Aorta (tissue), 4 donors: ENCODE data around the gene BCL10. TPM values are rescaled to one million over a fixed set of nuclear protein-coding genes. Genes with fewer than 3 reads are reported as not detected.

Experiments
- polyA plus RNA-seq, 2 donors: library from polyadenylated mRNA; stranded (reverse); fragments of 200-250 nt; gene quantifications; one replicate each; pipeline ENCODE4 v1.2.3, GENCODE V29; 2013
- total RNA-seq, 2 donors: library from RNA; stranded (reverse); fragmentation: NEBNext Ultra II Directional; extraction: Animal tissue kit (Norgen Biotek cat#: 25700); gene quantifications; one replicate each; pipeline ENCODE4 v1.2.1, GENCODE V29; 2021
- donor health status: healthy with polysubstance abuse.
- donor health status: Bipolar disorder and iron deficiency.
- donor health status: DM: no; HTN: no; CAD: no.
- donor health status: DM: yes; HTN: yes; CAD: no.

BCL10 gene
- total and polyA plus RNA-seq, 4 donors, result 7.0 to 29.6 (median 14.5) TPM

Other genes with a start within 250 kb of the BCL10 start
- gene MCOLN3, start 228.1 kb downstream of the BCL10 start, total RNA-seq, result 1 to 10 TPM; 1.3 to 7.8 TPM
- 1 to 10 TPM in 1 of 2 donors, under 1 TPM in 1; 0.25 to 3.7 TPM for gene MCOLN3, start 228.1 kb downstream of the BCL10 start, polyA plus RNA-seq
- gene SYDE2, start 75.6 kb downstream of the BCL10 start, total RNA-seq, result 10 to 100 TPM; 10.1 to 16.7 TPM
- 1 to 10 TPM; 1.3 to 1.4 TPM for gene SYDE2, start 75.6 kb downstream of the BCL10 start, polyA plus RNA-seq
- gene C1orf52, start 17.0 kb downstream of the BCL10 start, total RNA-seq, result 10 to 100 TPM; 25.8 to 28.3 TPM
- 10 to 100 TPM; 13.8 to 18.4 TPM for gene C1orf52, start 17.0 kb downstream of the BCL10 start, polyA plus RNA-seq
- 10 to 100 TPM; 28.8 to 54.6 TPM for gene DDAH1, start 188.5 kb upstream of the BCL10 start, total RNA-seq
- 10 to 100 TPM; 12.8 to 28.5 TPM for gene DDAH1, start 188.5 kb upstream of the BCL10 start, polyA plus RNA-seq